AG04449 (cell line): Measurements from ENCODE around the gene COX10.
A peak's percentile ranks its signal among the peaks of the same experiment; 100 is the strongest.

Source experiments
- CTCF ChIA-PET: fragments of 350-600 bp; formaldehyde crosslinking; extraction: SDS; loops from one replicate; lab custom pipeline; 2021; ENCODE audit warnings: antibody characterized with exemption; lab: Yijun Ruan, JAX
- POLR2A ChIA-PET: fragments of 400-600, 350-600 bp; formaldehyde crosslinking; extraction: SDS; loops from one replicate; lab custom pipeline; 2020; ENCODE audit warnings: antibody characterized with exemption, inconsistent platforms; lab: Yijun Ruan, JAX
- DNase-seq: peaks from one replicate; pipeline ENCODE4 v3.0.0-alpha.2; 2010; ENCODE audit warnings: low read depth, low spot score
- H3K4me3 ChIP-seq: 2 replicates; pipeline ENCODE4 v1.5.1; 2011; ENCODE audit warnings: low read depth, mild to moderate bottlenecking, control low read depth, low read length
- CTCF ChIP-seq: IDR thresholded peaks from one replicate; pipeline ENCODE4 v1.5.1; 2011; ENCODE audit warnings: mild to moderate bottlenecking, moderate library complexity, low read length, control low read depth, inconsistent platforms; ENCODE audit not compliant: insufficient read depth; ENCODE audit errors: missing control alignments

COX10 gene

GRCh38 chr17:14091367-14091766 is 22.1 kb downstream of the COX10 start:
- no peak overlapping the region for H3K4me3 ChIP-seq
- POLR2A ChIA-PET: interaction anchor here (0.6 to 0.8 kb wide), 3 partner anchors 444 to 1605 kb away, joined by 3 to 5 read pairs (median 3); no protein-coding TSS in a partner anchor
- no peak for TF ChIP-seq CTCF
- DNase-seq: peak; percentile 34
- CTCF ChIA-PET: interaction anchor here (0.8 to 1.1 kb wide), 2 partner anchors 11 to 211 kb away, joined by 3 to 4 read pairs; no protein-coding TSS in a partner anchor

GRCh38 chr17:14092808-14093207 is 23.5 kb downstream of the COX10 start:
- no peak for DNase-seq
- H3K4me3 ChIP-seq: no peak overlapping the region
- no peak for TF ChIP-seq CTCF
- ChIA-PET CTCF (interaction anchor here (1.1 kb wide), 1 partner anchor 9 kb away, joined by 3 read pairs; no protein-coding TSS in a partner anchor), POLR2A (no interaction called here)

GRCh38 chr17:14094676-14095601 is 25.6 kb downstream of the COX10 start:
- ChIA-PET POLR2A (no interaction called here), CTCF (no interaction called here)
- H3K4me3 ChIP-seq: no peak overlapping the region
- no peak for DNase-seq
- no peak for TF ChIP-seq CTCF

GRCh38 chr17:14095631-14096030 is 26.3 kb downstream of the COX10 start:
- DNase-seq: no peak
- CTCF ChIA-PET: no interaction called here
- H3K4me3 ChIP-seq: no peak overlapping the region
- POLR2A ChIA-PET: no interaction called here
- no peak for TF ChIP-seq CTCF

- POLR2A ChIA-PET: no interaction called here
- no peak overlapping the region for H3K4me3 ChIP-seq
- TF ChIP-seq CTCF: no peak
- CTCF ChIA-PET: interaction anchor here (0.9 kb wide), 1 partner anchor 11 kb away, joined by 3 read pairs; no protein-coding TSS in a partner anchor
- DNase-seq: no peak
Observed at GRCh38 chr17:14098246-14098645, 28.9 kb downstream of the COX10 start.

GRCh38 chr17:14101976-14102375 is 32.7 kb downstream of the COX10 start:
- DNase-seq: no peak
- ChIA-PET CTCF (interaction anchor here (1.4 kb wide), 1 partner anchor 9 kb away, joined by 3 read pairs; no protein-coding TSS in a partner anchor), POLR2A (no interaction called here)
- no peak overlapping the region for H3K4me3 ChIP-seq
- TF ChIP-seq CTCF: no peak
